ENCODE data around the gene PEAK1. TPM values are rescaled to one million over a fixed set of nuclear protein-coding genes. Genes with fewer than 3 reads are reported as not detected.

Gene PEAK1
- total and polyA plus RNA-seq, 7 experiments from 2014 or later, result 1.2 to 31.0 (median 12.7) TPM

GRCh38 chr15:77119446-77119845 is 300.5 kb downstream of the PEAK1 start:
- ChIA-PET CTCF (interaction anchor here (0.5 to 4.9 kb wide), 14 partner anchors 12 to 516 kb away, joined by 3 to 43 read pairs (median 4); no protein-coding TSS in a partner anchor), POLR2A (interaction anchor here (0.6 kb wide), 1 partner anchor 487 kb away, joined by 3 read pairs; no protein-coding TSS in a partner anchor)
- no peak overlapping the region for H3K27ac Mint-ChIP-seq
- H3K36me3 Mint-ChIP-seq, result peaks cover 0 to 4% (median 3%) of the 10 kb centered on the region in 5 donors
- Histone ChIP-seq H3K4me1 (ENCODE audit: control insufficient read depth in 2 of 2, insufficient read depth in 2 of 2, low read length in 2 of 2) (no peaks in the 10 kb centered on the region), H3K27me3 (ENCODE audit: control insufficient read depth in 2 of 2, insufficient read depth in 2 of 2, low read length in 2 of 2) (no peaks in the 10 kb centered on the region), H3K9me3 (ENCODE audit: control insufficient read depth in 2 of 3, low read length in 3 of 3) (no peaks in the 10 kb centered on the region), H3K36me3 (ENCODE audit: control insufficient read depth in 2 of 3, insufficient read depth in 3 of 3, low read length in 3 of 3) (no peaks in the 10 kb centered on the region), H3K4me3 (ENCODE audit: low read length) (no peak overlapping the region), H3K27ac (ENCODE audit: low read depth, low read length) (no peak overlapping the region)
- ATAC-seq, result no peak
- no peak for DNase-seq
- H3K9me3 Mint-ChIP-seq, result no peaks in the 10 kb centered on the region
- intact Hi-C loops (cut with micrococcal nuclease), result loop anchor here (1.0 to 2.0 kb wide), 4 partner anchors 67 to 424 kb away; no protein-coding TSS in a partner anchor
- peaks cover 0 to 12% (median 6%) of the 10 kb centered on the region in 7 donors for H3K4me1 Mint-ChIP-seq
- H3K27me3 Mint-ChIP-seq, result no peaks in the 10 kb centered on the region
- H3K4me3 Mint-ChIP-seq, result no peak overlapping the region

- DNase-seq (peak in 7 of 9 donors; percentile 19 to 63 (median 47)), ATAC-seq (peak; percentile 70)
- no peaks in the 10 kb centered on the region for H3K9me3 ChIP-seq (ENCODE audit: control insufficient read depth in 2 of 3, low read length in 3 of 3)
- ChIA-PET POLR2A (no interaction called here), CTCF (interaction anchor here (0.5 to 4.9 kb wide), 14 partner anchors 12 to 516 kb away, joined by 3 to 43 read pairs (median 4); no protein-coding TSS in a partner anchor)
- Mint-ChIP-seq H3K4me1 (peaks cover 0 to 12% (median 6%) of the 10 kb centered on the region in 7 donors), H3K27ac (no peak overlapping the region), H3K4me3 (no peak overlapping the region), H3K27me3 (no peaks in the 10 kb centered on the region), H3K36me3 (peaks cover 0 to 8% (median under 1%) of the 10 kb centered on the region in 5 donors), H3K9me3 (no peaks in the 10 kb centered on the region)
- intact Hi-C loops (cut with micrococcal nuclease), result loop anchor here (1.0 to 2.0 kb wide), 5 partner anchors 68 to 424 kb away; no protein-coding TSS in a partner anchor
- H3K4me3 ChIP-seq (ENCODE audit: low read length), result no peak overlapping the region
- H3K36me3 ChIP-seq (ENCODE audit: control insufficient read depth in 2 of 3, insufficient read depth in 3 of 3, low read length in 3 of 3), result no peaks in the 10 kb centered on the region
- no peak overlapping the region for H3K27ac ChIP-seq (ENCODE audit: low read depth, low read length)
- no peaks in the 10 kb centered on the region for H3K4me1 ChIP-seq (ENCODE audit: control insufficient read depth in 2 of 2, insufficient read depth in 2 of 2, low read length in 2 of 2)
- no peaks in the 10 kb centered on the region for H3K27me3 ChIP-seq (ENCODE audit: control insufficient read depth in 2 of 2, insufficient read depth in 2 of 2, low read length in 2 of 2)
These were observed 301.0 kb downstream of the PEAK1 start for GRCh38 chr15:77118882-77119321.

- H3K4me3 Mint-ChIP-seq, result no peak overlapping the region
These were observed 304.7 kb downstream of the PEAK1 start for GRCh38 chr15:77115179-77115578.

GRCh38 chr15:77112838-77113504 is 306.9 kb downstream of the PEAK1 start:
- DNase-seq, result no peak
- Histone ChIP-seq H3K27ac (ENCODE audit: low read depth, low read length) (no peak overlapping the region), H3K4me1 (ENCODE audit: control insufficient read depth in 2 of 2, insufficient read depth in 2 of 2, low read length in 2 of 2) (no peaks in the 10 kb centered on the region), H3K36me3 (ENCODE audit: control insufficient read depth in 2 of 3, insufficient read depth in 3 of 3, low read length in 3 of 3) (no peaks in the 10 kb centered on the region), H3K4me3 (ENCODE audit: low read length) (no peak overlapping the region), H3K27me3 (ENCODE audit: control insufficient read depth in 2 of 2, insufficient read depth in 2 of 2, low read length in 2 of 2) (no peaks in the 10 kb centered on the region), H3K9me3 (ENCODE audit: control insufficient read depth in 2 of 3, low read length in 3 of 3) (no peaks in the 10 kb centered on the region)
- peak overlapping the region in 1 of 9 donors; percentile 87 for H3K27ac Mint-ChIP-seq
- H3K9me3 Mint-ChIP-seq, result no peaks in the 10 kb centered on the region
- peaks cover 0 to 13% (median 4%) of the 10 kb centered on the region in 5 donors for H3K36me3 Mint-ChIP-seq
- POLR2A ChIA-PET, result no interaction called here
- H3K4me1 Mint-ChIP-seq, result no peaks in the 10 kb centered on the region
- CTCF ChIA-PET, result interaction anchor here (0.7 to 1.4 kb wide), 4 partner anchors 133 to 430 kb away, joined by 3 to 8 read pairs (median 4); no protein-coding TSS in a partner anchor
- H3K4me3 Mint-ChIP-seq, result no peak overlapping the region
- no peaks in the 10 kb centered on the region for H3K27me3 Mint-ChIP-seq
- ATAC-seq, result no peak
- intact Hi-C loops (cut with micrococcal nuclease), result no loop called here

More at GRCh38 chr15:77115179-77115578, 304.7 kb downstream of the PEAK1 start:
- H3K9me3 Mint-ChIP-seq, result no peaks in the 10 kb centered on the region
- peaks cover 0 to 11% (median 6%) of the 10 kb centered on the region in 7 donors for H3K4me1 Mint-ChIP-seq
- Histone ChIP-seq H3K9me3 (ENCODE audit: control insufficient read depth in 2 of 3, low read length in 3 of 3) (no peaks in the 10 kb centered on the region), H3K27me3 (ENCODE audit: control insufficient read depth in 2 of 2, insufficient read depth in 2 of 2, low read length in 2 of 2) (no peaks in the 10 kb centered on the region), H3K4me3 (ENCODE audit: low read length) (no peak overlapping the region), H3K4me1 (ENCODE audit: control insufficient read depth in 2 of 2, insufficient read depth in 2 of 2, low read length in 2 of 2) (no peaks in the 10 kb centered on the region), H3K27ac (ENCODE audit: low read depth, low read length) (no peak overlapping the region), H3K36me3 (ENCODE audit: control insufficient read depth in 2 of 3, insufficient read depth in 3 of 3, low read length in 3 of 3) (no peaks in the 10 kb centered on the region)
- no peaks in the 10 kb centered on the region for H3K27me3 Mint-ChIP-seq
- intact Hi-C loops (cut with micrococcal nuclease), result no loop called here
- ChIA-PET CTCF (interaction anchor here (0.6 kb wide), 1 partner anchor 1072 kb away, joined by 3 read pairs; no protein-coding TSS in a partner anchor), POLR2A (no interaction called here)
- peaks cover 0 to 13% (median 4%) of the 10 kb centered on the region in 5 donors for H3K36me3 Mint-ChIP-seq
- ATAC-seq (no peak), DNase-seq (no peak)
- H3K27ac Mint-ChIP-seq, result no peak overlapping the region

- Mint-ChIP-seq H3K27me3 (no peaks in the 10 kb centered on the region), H3K4me1 (peaks cover 0 to 2% (median 0%) of the 10 kb centered on the region in 7 donors), H3K4me3 (no peak overlapping the region), H3K9me3 (no peaks in the 10 kb centered on the region), H3K27ac (peak overlapping the region in 1 of 9 donors; percentile 6), H3K36me3 (peaks cover 0 to 13% (median 4%) of the 10 kb centered on the region in 5 donors)
- Histone ChIP-seq H3K9me3 (ENCODE audit: control insufficient read depth in 2 of 3, low read length in 3 of 3) (no peaks in the 10 kb centered on the region), H3K36me3 (ENCODE audit: control insufficient read depth in 2 of 3, insufficient read depth in 3 of 3, low read length in 3 of 3) (no peaks in the 10 kb centered on the region), H3K4me1 (ENCODE audit: control insufficient read depth in 2 of 2, insufficient read depth in 2 of 2, low read length in 2 of 2) (no peaks in the 10 kb centered on the region), H3K4me3 (ENCODE audit: low read length) (no peak overlapping the region), H3K27ac (ENCODE audit: low read depth, low read length) (no peak overlapping the region), H3K27me3 (ENCODE audit: control insufficient read depth in 2 of 2, insufficient read depth in 2 of 2, low read length in 2 of 2) (no peaks in the 10 kb centered on the region)
- ChIA-PET POLR2A (no interaction called here), CTCF (no interaction called here)
- DNase-seq, result no peak
- no peak for ATAC-seq
- intact Hi-C loops (cut with micrococcal nuclease), result no loop called here
These were observed 308.1 kb downstream of the PEAK1 start for GRCh38 chr15:77111789-77112188.

GRCh38 chr15:77107531-77108355 is 312.2 kb downstream of the PEAK1 start:
- no peak overlapping the region for H3K4me3 Mint-ChIP-seq
- peak overlapping the region in 1 of 9 donors; percentile 8 for H3K27ac Mint-ChIP-seq
- H3K36me3 Mint-ChIP-seq, result peaks cover 0 to 2% (median 0%) of the 10 kb centered on the region in 5 donors
- peaks cover 0 to 9% (median 0%) of the 10 kb centered on the region in 7 donors for H3K4me1 Mint-ChIP-seq
- Histone ChIP-seq H3K4me1 (ENCODE audit: control insufficient read depth in 2 of 2, insufficient read depth in 2 of 2, low read length in 2 of 2) (no peaks in the 10 kb centered on the region), H3K27me3 (ENCODE audit: control insufficient read depth in 2 of 2, insufficient read depth in 2 of 2, low read length in 2 of 2) (no peaks in the 10 kb centered on the region), H3K9me3 (ENCODE audit: control insufficient read depth in 2 of 3, low read length in 3 of 3) (no peaks in the 10 kb centered on the region), H3K27ac (ENCODE audit: low read depth, low read length) (no peak overlapping the region), H3K36me3 (ENCODE audit: control insufficient read depth in 2 of 3, insufficient read depth in 3 of 3, low read length in 3 of 3) (no peaks in the 10 kb centered on the region), H3K4me3 (ENCODE audit: low read length) (no peak overlapping the region)
- POLR2A ChIA-PET, result interaction anchor here (1.7 kb wide), 1 partner anchor 113 kb away, joined by 4 read pairs; the partner anchor contains the start of gene PSTPIP1
- CTCF ChIA-PET, result interaction anchor here (0.7 to 1.6 kb wide), 4 partner anchors 51 to 436 kb away, joined by 3 to 8 read pairs (median 4); no protein-coding TSS in a partner anchor
- no peaks in the 10 kb centered on the region for H3K9me3 Mint-ChIP-seq
- ATAC-seq (no peak), DNase-seq (peak in 6 of 9 donors; percentile 12 to 30 (median 21))
- no peaks in the 10 kb centered on the region for H3K27me3 Mint-ChIP-seq
- intact Hi-C loops (cut with micrococcal nuclease), result loop anchor here (1.0 to 2.0 kb wide), 3 partner anchors 390 to 436 kb away; no protein-coding TSS in a partner anchor
